HG03135 (cell line): ENCODE measurements around the gene RNF138.
"Not testable (repeated sequence)": the region's sequence is repeated elsewhere in the genome, so short reads cannot be mapped to it uniquely, and the experiment has no call there.

Experiments used
- ATAC-seq: cut with Tn5 transposase; IDR thresholded peaks from one replicate; pipeline ENCODE4 v1.9.1; 2021; ENCODE audit warnings: mild to moderate bottlenecking, moderate library complexity; ENCODE audit not compliant: unreplicated experiment

Gene RNF138, protein sequence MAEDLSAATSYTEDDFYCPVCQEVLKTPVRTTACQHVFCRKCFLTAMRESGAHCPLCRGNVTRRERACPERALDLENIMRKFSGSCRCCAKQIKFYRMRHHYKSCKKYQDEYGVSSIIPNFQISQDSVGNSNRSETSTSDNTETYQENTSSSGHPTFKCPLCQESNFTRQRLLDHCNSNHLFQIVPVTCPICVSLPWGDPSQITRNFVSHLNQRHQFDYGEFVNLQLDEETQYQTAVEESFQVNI

GRCh38 chr18:32091724-32092421, at the start of gene RNF138:
TSS of gene RNF138 (plus strand) at chr18:32091874. CDS start at chr18:32092777, 903 bp downstream.
- peak; percentile 54 for ATAC-seq

DNA sequence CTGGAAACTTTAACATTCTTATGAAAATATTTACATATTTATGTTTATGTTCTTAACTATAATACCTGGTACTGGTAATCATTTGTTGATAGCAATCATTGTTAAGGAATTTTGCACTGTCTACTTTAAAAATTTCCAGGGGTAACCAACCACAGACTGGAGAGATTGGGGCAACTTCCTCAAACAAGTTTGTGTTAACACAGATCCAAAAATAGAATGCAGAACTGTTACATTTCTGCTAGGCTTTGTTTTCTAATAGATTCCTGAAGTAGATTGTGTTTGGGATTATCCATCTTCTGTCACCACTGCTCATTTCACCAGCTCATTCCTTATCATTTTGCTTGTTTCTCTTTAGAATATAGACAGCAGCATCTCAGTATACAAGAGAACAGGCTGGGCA, 49.3 kb upstream of the RNF138 start:
- ATAC-seq = no peak

GRCh38 chr18:32048507-32049091, 43.1 kb upstream of the RNF138 start:
- ATAC-seq = peak; percentile 76

DNA sequence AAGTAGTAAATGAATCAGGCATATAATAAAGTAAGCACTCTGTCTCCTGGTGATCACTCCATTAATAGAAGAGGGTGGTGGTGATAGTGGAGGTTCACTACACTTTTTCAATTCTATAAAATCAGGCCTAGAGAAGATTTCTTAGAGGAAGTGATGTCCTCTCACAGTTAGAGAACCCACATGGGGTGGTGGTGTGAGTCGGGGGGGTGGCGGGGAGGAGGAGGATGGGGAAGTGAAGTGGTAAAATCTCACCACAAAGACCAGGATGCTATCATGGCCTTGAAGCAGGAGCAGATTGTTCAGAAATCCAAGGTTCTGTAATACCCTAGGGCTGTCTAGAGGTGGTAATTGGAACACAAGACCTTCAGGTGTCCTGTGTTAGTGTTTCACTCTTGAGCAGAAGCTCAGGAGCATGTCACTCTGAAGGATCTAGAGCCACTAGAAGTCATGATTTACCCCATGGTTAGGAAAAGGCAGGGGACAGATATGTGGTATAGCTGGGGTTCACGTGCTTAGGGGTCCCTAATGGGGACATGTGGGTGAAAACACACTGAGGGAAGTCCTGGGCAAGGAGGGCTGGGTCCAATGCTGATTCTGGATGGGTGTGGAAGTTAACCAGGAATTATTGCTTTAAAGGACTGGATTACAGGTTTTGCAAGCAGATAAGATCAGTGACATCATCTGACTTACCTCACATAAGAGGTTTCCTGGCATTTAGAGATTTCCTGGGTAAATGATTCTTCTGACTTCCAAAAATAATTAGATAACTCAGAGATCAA, 42.1 kb upstream of the RNF138 start:
- ATAC-seq = no peak

DNA sequence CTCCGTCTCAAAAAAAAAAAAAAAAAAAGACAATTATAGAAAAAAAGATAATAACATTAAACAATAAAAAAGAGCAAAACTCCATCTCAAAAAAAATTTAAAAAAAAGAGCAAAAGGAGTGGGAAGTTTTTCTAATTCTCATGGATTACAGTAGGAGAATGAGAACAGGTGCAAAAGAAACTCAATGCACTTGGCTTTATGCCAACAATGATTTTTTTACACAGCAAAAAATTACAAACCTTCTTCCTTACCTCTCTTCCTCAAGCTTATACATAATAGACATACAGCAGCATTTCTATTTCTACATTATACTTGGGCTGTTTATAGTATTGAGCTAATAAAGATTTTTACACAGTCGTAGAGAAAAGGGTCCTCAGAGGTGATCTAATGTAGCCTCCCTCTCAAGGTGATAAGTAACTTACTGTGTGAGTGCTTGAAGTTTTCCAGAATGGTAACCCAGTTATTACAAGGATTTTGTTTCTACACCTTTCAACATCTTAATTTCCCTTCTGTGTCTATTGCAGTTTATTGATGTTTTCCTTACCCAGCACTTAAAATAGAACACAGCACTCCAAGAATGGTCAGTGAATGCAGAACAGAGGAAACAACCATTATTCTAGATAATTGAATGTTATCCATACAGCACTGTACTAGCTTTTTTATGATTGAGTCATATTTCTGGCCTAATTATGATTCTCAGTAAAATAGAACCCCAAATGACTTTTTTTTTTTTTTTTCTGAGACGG, 34.9 kb upstream of the RNF138 start:
- ATAC-seq = no peak

DNA sequence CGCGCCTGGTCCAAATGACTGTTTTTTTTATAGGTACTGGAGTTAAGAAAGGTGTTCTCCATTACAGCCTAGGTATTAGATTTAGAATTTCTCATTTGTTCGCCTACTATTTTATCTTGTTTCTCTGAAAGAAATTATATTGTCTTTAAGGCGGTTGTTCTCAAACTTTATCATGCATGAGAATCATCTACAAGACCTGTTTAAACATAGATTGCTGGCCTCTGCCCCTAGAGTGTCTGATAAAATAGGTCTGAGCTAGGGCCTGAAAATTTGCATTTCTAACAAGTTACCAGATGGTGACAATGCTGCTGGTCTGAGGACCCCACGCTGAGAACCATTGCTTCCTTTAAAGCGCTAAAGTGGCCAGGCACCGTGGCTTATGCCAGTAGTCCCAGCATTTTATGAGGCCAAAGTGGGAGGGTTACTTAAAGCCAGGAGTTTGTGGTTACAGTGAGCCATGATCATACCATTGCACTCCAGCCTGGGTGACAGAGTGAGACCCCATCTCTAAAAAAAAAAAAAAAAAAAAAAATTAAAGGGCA, 34.0 kb upstream of the RNF138 start:
- ATAC-seq = no peak

- ATAC-seq = no peak
Measured at GRCh38 chr18:32060026-32060425, 31.6 kb upstream of the RNF138 start.

- ATAC-seq = no peak
Measured at GRCh38 chr18:32067375-32068167, 24.1 kb upstream of the RNF138 start.

GRCh38 chr18:32072321-32072720, 19.4 kb upstream of the RNF138 start:
- ATAC-seq = no peak

DNA sequence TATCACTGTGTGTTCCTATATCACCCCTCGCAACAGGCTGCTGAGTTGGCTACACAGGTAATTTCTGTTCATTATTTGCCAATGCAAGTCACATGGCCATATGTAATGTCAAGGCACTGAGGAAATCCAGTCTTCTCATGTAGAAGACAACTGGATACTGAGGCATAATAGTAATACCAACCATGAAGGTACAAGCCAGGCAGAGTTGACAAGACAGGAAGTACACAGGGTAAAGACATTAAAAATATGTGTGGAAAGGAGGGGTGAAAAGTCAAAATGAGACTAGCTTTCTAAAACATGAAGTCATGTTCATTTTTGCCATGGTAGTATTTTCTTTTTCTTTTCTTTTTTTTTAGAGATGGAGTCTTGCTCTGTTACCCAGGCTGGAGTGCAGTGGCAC, 17.5 kb upstream of the RNF138 start:
- no peak for ATAC-seq

- ATAC-seq = no peak
Measured at GRCh38 chr18:32078845-32079244, 12.8 kb upstream of the RNF138 start.

DNA sequence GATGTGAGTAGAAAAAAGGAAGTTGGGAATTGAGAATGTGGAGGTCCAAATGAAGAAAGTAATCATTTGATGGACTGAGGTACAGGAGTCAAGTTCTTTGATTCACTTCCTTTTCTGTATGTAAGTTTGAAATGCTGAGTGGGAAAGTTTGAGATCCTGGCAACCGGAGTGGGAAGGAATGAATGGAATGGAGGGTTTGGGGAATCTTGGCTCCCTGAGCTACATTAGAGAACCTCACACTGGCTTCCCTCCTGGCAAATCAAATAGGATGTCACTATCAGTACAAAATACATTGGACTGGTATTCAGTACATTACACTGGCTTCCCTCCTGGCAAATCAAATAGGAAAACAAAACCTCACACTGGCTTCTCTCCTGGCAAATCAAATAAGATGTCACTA, 9.8 kb upstream of the RNF138 start:
- ATAC-seq = no peak

DNA sequence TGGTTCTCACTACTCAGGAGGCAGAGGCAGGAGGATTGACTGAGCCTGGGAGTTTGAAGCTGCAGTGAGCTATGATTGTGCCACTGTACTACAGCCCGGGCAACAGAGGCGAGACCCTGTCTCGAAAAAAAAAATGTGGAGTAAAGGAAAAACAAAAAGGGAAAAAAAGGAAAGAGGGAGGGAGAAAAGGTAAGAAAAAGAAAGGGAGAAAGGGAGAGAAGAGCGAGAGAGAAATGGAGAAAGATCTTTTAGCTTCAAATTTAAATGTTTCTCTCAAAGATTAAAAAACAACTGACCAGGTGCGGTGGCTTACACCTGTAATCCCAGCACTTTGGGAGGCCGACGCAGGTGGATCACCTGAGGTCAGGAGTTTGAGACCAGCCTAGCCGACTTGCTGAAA, 7.9 kb upstream of the RNF138 start:
- ATAC-seq = no peak

- ATAC-seq = no peak
Measured at GRCh38 chr18:32086881-32087280, 4.8 kb upstream of the RNF138 start.

GRCh38 chr18:32090831-32091230, 843 bp upstream of the RNF138 start:
- not testable (repeated sequence) for ATAC-seq

GRCh38 chr18:32091325-32091723, 350 bp upstream of the RNF138 start:
- no peak for ATAC-seq

- peak; percentile 86 for ATAC-seq
Measured at GRCh38 chr18:32092422-32093101, 888 bp downstream of the RNF138 start.

DNA sequence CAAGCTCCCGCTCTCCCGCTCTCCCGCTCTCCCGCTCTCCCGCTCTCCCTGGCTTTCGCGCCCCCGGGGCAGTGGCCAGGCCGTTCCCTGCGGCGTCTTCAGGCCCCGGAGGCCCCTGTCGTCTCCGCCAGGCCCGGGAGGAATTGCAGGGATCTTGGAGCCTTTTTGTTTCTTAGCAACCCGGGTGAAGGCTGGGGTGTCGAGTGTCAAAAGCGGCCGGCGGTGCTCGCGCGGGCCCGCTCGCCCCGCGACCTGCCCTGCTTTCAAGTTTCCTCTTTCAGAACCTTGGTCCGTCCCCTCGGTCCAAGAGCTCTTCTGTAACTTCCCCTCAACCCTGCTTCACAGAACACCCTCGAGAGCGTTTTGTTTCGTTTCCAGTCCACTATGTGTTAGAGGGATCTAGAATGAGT, 1.4 kb downstream of the RNF138 start:
- peak; percentile 39 for ATAC-seq

DNA sequence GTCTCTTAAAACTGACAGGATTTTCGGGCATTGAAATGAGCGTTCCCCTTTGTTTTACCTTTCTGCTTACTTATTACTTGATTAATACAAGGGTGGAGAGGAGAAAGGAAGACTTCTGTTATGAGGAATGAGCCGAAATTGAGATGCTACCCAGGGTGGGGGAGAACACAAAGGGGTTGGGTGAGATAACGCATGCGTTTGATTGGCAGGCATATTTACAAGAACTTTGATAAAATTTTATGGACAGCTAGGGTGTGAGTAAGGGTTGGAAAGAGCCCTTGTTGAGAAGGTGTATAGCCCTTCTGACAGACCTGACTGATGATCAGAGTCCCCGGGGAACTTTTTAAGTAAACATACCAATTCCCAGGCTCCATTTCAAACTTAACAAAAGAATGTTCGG, 1.8 kb downstream of the RNF138 start:
- no peak for ATAC-seq
